Stimulated activated CD8-positive, alpha-beta memory T cell treated with anti-CD3 and anti-CD28 coated beads, Interleukin-2, amount 100 ng/mL, for 1 hour (primary cell): ENCODE data around the gene ZNF629.
"Not testable (repeated sequence)": the region's sequence is repeated elsewhere in the genome, so short reads cannot be mapped to it uniquely, and the experiment has no call there.

Experiments
- DNase-seq, 2 donors: peaks; one replicate each; pipeline ENCODE4 v3.0.0-alpha.2; 2020; ENCODE audit warnings: low read depth in 2 of 2

Gene ZNF629

DNA sequence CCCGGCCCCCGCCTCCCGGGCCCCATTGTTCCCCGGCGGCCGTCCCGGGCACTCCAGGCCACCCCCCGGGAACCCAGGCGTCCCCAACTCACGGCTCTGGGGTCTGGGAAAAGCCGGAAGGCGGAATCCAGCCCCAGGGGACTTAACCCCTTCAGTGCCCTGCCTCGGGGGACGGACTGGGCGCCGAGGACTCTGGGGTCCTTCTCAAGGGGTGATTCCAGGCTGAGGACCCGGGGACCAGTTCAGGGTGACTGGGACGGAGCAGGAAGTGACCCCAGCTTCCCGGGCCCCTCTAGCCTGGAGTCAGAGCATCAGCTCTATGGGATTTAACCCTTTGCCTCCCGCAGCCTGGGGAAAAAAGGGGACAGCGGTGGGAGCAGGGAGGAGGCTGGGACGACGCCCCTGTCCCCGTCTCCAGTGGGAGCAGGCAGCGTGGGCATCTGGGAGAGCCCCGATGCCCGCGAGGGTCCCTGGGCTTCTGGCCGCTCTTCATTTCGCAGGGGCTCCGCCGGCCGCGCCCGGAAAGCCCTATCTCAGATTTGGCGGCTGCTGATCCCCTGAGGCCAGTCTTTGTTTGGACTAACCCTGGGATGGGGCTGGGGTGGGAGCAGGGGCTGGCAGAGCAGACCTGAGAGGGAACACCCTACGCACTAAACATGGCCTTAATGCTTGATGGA, at the start of gene ZNF629:
ZNF629 (minus strand) TSS at position 270 of the 677 bp plus-strand sequence. CDS start 2,723 bp downstream, outside the sequence.
- DNase-seq, result no peak

DNA sequence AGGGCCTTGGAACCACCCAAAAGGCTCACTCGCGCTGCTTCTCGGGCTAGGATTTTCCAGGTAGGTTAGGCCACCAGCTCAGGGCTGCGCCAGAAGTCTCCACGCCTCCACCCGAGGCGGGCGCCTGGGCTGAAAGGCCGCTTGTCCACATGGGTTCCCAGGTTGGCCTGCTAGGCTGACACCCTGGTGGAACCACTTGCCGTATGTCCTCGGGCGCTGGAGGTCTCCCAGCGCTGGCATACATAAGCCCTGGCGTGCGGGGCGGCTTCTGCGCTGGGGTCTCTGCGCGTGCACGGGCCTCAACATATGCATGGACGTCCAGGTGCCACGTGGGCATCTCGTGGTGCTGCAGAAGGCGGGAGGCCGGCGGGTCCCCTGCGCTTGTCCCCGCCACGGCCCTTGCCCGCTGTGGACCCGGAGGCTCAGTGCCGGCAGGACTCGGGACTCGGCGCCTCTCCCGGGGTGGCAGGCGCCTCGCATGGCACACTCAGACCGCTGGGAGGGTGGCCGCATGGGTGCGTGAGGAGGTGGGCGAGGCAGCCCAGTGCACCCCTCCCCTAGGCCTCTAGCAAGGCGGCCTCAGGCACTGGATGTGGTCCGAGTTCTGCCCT, 47.2 kb upstream of the ZNF629 start:
- no peak for DNase-seq

DNA sequence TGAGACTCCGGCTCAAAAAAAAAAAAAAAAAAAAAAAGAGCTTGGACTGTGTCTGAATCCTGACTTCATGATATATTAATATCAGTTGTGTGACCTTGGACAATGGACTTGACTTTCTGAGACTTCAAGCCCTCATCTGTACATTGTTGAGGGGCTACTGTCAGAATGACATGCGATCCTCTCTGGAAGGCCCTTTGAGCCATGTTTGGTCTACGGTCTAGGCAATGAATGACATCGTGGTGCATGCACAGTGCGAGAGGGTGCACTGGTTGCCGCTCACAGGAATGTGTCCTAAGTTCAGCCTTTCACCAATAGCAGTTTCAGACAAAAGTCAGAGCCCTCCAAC, 43.0 kb upstream of the ZNF629 start:
- DNase-seq, result no peak

DNA sequence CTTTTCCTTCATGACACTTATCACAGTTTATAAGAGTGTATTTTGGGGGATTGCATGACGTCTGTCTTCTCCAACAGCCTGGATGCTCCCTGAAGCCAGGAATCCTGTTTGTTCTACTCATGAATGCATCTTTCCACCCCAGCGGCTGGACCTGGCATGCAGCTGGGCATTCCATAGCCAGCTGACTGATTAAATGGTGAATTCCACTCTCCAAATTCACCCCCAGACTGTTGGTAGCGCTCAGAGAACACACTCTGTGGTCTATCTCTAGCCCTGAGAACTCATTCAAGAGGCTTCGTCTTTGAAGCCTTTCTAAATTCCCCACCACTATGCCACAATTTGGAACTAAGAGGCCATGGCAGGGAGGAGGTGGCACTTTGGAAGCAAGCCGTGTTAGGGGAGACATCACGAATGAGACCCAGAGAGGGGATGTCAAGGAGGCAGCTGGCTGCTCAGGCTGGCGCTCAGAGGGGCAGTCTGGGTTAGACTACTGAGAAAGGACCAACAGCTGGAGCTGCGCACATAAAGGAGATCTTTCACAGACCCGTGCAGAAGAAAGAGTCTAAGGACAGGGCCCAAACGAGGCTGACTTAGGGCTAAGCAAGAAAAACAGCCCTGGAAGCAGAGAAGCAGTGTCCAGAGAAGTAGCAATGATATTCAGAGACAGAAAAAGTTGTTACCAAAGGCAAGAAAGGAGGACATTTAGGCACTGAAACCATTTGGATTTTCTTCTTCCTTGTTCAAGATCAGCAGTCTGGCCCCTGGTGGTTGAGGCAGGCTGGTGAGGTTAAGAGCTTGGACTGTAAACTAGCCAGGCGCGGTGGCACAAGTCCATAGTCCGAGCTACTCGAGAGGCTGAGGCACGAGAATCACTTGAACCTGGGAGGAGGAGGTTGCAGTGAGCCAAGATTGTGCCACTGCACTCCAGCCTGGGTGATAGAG, 42.4 kb upstream of the ZNF629 start:
- DNase-seq, result no peak

DNA sequence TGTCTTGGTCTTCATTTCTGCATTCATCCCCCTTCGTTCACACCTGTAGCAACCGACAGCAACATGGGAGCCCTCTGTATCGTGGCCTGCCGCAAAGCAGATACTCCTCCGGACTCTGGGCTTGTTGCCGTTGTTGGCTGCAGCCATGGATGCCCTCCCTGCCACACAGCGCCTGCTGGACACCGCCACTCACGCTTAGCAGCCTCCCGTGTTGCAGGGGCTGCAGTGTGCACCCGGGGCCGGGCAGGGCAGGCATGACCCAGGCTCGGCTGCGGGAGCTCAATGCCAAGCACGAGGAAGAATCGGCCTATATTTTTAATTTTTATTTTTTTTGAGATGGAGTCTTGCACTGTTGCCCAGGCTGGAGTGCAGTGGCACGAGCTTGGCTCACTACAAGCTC, 34.9 kb upstream of the ZNF629 start:
- DNase-seq, result no peak

DNA sequence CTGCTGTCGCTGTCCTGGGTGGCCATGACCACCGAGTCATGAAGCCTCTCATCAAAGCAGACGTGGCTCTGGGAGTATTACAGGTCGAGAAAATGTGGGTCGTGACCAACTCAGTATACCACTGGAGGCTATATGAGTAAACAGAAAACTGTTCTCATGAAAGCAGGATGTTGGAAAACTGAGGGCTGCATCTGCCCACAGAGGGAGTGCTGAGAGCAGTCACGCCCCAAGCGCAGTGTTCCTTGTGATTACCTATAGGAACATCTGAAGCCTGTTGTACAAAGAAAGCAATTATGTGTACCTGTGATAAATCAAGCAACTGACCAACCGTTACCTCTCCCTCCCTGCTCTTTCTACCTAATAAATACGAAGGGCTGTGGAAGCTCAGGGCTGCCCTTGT, 34.4 kb upstream of the ZNF629 start:
- DNase-seq, result not testable (repeated sequence)

DNA sequence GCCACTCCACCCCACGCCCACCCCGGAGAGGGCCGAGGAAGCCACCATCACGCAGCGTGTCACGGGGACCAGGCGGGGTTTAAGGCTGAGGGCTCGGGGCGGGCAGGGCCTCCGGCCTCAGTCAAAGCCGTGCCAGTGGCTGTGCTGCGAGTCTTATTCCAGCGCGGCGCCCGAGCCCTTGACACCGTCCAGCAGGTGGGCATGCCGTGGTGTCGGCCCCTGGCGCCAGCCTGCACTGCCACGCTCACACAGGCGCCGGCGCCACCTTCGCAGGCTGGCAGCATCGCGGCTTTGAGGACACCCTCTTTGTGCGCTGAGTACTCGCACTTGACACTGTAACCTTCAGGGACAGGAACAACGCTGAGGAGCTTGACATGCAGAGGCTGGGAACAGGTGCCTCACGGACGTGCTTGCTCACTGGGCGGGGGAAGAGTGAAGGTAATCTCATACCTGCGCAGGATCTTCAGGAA, 34.0 kb upstream of the ZNF629 start:
- no peak for DNase-seq

DNA sequence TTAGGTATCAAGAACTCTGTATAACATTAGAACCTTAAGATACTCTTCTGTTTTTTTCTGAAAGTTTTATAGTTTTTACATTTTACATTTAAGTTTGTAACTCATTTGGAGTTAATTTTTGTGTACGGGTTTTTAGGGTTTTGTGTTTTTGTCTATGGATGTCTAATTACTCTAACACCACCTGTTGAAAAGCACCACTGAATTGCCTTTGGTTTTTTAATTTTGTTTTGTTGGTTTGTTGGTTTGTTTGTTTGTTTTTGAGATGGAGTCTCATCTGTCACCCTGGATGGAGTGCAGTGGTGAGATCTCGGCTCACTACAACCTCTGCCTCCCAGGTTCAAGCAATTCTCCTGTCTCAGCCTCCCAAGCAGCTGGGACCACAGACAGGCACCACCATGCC, 29.8 kb upstream of the ZNF629 start:
- no peak for DNase-seq

DNA sequence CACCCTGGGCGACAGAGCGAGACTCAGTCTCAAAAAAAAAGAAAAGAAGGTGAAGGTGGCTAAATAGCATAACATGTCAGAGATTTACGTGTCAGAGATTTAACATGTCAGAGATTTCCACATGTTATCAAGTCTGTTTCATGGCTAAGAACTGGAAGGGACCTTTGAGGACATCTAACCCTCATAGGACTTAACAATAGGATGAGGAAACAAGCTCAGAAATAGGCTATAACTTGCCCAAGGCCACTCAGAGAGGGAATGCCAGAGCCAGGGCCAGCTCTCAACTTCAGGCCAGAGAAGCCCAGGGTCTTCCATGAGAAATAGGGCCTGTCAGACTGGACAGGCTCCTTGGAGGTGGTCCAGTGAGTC, 26.8 kb upstream of the ZNF629 start:
- DNase-seq, result no peak

DNA sequence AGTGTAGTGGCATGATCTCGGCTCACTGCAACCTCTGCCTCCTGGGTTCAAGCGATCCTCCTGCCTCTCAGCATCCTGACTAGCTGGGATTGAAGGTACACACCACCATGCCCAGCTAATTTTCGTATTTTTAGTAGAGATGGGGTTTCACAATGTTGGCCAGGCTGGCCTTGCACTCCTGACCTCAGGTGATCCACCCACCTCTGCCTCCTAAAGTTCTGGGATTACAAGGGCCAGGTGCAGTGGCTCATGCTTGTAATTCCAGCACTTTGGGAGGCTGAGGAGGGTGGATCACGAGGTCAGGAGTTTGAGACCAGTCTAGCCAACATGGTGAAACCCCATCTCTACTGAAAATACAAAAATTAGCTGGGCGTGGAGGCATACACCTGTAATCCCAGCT, 22.7 kb upstream of the ZNF629 start:
- DNase-seq, result not testable (repeated sequence)

DNA sequence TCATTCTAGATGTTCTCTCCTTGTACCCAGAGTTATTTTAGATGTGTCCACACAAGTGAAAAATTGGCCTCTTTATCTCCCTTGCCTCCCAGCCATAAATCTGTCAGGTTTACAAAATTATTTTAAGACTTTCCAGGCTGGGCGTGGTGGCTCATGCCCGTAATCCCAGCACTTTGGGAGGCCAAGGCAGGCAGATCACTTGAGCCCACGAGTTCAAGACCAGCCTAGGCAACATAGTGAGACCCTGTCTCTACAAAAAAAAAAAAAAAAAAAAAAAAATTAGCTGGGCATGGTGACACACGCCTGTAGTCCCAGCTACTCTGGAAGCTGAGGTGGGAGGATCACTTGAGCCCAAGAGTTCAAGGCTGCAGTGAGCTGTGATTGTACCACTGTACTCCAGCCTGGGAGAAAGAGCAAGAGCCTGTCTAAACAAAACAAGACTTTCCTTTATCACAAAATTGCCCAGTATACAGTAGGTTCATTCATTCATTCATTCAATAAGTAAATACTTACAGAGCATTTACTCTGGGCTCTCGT, 22.0 kb upstream of the ZNF629 start:
- DNase-seq, result not testable (repeated sequence)

DNA sequence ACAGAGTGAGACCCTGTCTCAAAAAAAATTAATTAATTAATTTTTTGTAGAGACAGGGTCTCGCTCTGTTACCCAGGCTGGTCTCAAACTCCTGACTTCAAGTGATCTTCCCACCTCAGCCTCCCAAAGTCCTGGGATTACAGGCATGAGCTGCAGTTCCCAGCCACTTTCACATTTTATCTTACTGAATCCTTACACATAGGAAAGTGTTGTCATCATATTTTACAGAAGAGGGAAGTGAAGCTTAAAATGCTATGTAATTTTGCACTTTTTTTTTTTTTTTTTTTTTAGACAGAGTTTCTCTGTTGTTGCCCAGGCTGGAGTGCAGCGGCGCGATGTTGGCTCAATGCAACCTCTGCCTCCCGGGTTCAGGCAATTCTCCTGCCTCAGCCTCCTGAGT, 21.1 kb upstream of the ZNF629 start:
- no peak for DNase-seq

DNA sequence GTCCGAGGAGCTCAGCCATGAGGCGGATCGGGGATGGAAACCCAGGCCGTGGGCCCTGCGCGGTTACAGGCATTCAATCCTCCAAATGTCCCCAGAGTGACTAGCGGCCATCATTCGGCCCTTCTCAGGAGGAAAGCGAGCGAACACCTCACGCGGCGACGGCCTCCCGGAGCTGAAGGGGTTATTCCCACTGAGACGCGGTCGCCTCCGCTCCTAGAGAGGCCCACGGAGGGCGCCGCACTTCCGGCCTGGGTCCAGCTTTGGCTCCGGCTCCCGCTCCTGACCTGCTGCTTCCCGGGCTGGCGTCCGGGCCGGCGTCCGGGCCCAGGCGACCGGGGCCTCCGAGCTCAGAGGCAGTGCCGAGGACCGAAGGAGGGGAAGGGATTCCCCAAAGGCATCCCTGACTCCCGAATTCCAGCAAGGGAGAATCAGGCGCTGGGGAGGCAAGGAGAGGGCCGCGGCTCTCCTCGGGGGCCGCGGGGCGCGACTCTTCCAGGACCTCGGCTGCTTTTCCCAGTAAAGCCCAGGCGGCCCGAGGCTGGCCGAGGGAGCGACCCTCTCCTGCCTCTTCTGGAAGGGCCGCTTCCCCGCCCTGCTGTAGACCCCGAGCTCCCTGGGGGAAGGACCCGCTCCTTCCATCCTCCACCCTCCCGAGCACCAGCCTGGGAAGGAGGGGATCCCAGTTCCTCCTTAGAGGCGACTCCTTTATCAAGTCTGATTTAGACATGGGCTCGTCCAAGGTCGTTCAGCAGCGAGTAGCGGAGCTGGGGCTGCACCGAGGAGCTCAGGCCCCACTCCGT, 18.6 kb upstream of the ZNF629 start:
- DNase-seq, result peak; percentile 16 to 20

DNA sequence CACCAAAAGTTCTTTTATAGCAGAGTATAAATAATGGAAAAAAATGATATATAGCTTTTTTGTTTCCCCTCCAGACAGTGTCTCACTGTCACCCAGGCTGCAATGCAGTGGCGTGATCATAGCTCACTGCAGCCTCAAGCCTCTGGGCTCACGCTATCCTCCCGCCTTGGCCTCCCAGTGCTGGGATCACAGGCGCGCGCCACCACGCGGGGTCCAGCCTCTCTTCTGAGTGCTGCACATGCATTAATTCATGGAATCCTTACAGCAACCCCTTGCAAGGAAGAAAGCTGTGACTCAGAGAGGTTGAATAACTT, 18.0 kb upstream of the ZNF629 start:
- DNase-seq, result no peak

DNA sequence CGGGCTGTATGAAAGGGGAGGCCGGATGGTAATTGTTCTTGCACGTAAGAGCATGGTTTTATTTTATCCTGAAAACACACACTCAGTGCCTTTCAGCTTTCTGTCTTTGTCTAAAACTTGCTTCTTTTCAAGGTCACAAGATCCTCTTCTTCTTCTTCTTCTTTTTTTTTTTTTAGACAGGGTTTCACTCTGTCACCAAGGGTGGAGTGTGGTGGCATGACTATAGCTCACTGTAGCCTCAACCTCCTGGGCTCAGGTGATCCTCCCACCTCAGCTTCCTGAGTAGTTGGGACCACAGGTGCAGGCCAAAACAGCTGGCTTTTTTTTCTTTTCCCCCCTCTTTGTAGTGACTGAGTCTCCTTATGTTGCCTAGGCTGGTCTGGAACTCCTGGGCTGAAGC, 15.9 kb upstream of the ZNF629 start:
- DNase-seq, result no peak

DNA sequence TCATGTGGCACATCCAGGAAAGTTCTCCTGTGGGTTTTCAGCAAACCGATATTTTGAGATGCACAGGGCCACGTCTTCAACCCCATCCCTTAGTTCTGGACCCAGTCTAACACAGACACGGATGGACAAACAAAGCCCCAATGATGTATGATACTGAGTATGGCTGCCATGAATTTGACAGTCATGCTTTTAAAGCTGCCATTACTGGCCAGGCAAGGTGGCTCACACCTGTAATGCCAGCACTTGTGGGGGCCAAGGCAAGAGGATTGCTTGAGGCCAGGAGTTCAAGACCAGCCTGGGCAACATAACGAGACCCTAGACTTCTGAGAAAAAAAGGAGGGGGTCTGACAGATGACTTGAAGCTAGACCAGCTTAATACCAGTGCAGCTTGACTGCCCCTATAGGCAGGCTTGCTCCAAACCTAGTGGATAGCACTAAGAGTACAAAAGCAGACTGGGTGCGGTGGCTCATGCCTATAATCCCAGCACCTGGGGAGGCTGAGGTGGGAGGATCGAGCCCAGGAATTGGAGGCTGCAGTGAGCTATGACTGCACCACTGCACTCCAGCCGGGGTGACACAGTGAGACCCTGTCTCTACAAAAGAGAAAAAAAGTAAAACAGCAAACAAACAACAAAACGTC, 10.8 kb upstream of the ZNF629 start:
- DNase-seq, result no peak

DNA sequence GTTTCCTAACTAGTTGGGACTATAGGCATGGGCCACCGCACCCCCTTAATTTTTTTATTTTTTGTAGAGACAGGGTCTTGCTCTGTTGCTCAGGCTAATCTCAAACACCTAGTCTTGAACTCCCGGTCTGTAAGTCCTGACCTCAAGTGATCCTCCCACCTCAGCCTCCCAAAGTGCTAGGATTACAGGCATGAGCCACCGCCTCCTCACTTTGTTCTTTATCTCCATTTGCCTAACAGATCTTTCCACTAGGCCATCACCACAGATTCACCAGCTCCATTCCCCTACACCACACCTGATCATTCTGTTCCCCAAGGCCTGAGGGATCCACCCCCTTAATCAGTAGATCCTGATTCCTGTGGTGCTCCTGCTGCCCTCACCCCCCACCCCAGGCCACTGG, 7.6 kb upstream of the ZNF629 start:
- no peak for DNase-seq

DNA sequence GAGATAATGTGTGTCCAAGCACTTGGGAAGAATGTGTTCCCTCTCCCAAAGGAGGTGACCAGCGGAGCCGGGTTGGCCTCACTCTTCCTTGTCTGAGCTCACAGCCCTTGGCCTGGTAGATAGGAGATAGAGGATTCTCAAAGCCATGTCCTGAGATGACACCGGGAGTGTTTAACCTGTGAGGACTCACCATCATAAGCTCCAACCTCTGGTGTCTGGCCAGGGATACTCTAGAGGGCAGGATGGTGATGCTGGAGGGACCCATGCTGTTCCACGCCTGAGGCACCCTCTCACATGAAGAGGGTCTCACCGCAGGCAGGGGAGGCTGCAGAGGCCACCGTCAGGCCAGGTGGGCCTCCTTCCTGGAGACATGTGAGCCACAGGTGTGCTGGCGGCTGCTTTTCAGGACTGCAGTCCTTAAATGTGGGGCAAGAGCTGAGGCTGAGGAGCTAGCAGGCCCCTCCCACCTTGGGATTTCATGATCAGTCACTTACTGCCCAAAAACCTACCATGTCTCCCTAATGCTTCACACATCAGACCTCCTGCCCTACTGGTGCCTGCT, 6.6 kb upstream of the ZNF629 start:
- DNase-seq, result no peak

DNA sequence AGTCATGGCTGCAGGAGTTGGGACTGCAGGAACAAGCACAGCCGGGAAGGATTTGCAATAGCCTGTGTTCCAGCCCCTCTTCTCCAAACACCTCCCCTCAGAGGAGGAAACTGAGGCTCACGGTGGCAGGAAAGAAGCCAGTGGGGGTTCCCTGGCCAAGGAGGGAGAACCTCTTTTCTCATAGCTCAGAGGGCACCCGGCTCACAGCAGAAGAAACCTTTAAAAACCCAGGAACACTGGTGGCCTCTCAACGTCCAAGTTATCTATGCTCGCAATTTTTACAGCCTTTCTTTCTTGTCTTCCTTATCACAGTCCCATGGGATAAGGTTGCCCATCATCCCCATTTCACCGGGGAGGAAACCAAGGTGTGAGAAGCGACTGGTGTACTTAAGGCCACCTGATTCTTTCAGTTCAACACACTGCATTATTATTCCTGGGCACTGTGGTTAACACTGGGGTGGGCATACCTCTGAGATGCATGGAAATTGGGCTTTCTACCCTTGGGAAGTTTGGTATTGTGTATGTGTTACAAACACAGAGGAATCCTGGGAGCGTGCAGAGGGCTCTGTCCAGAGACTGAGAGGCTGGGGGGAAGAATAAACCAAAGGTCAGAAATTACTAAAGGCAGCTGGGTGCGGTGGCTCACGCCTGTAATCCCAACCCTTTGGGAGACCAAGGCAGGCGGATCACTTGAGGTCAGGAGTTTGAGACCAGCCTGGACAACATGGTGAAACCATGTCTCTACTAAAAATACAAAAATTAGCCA, 791 bp upstream of the ZNF629 start:
- DNase-seq, result no peak
